B cell (primary cell): Measurements from ENCODE around the gene GPR61. TPM values are rescaled to one million over a fixed set of nuclear protein-coding genes. Genes with fewer than 3 reads are reported as not detected.

Source experiments
- ATAC-seq: fragments of 200-7000 bp; cut with Tn5 transposase; one replicate; pipeline ENCODE4 v1.10.0; 2021; ENCODE audit warnings: low read depth, mild to moderate bottlenecking, moderate number of reproducible peaks, moderate library complexity
- CTCF ChIA-PET: fragments of 350-600 bp; sonication (Branson Sonifier 250); formaldehyde crosslinking; loops from one replicate; lab custom pipeline; 2021; ENCODE audit warnings: antibody characterized with exemption, inconsistent platforms; lab: Charles Lee
- POLR2A ChIA-PET: fragments of 350-600 bp; sonication (Branson Sonifier 250); formaldehyde crosslinking; loops from one replicate; lab custom pipeline; 2021; ENCODE audit warnings: antibody characterized with exemption; lab: Charles Lee
- DNase-seq: peaks from one replicate; pipeline ENCODE4 v3.0.0; 2013
- H2AFZ ChIP-seq: 2 replicates; pipeline ENCODE4 v1.6.1; 2012; ENCODE audit warnings: mild to moderate bottlenecking, low read depth, low read length; ENCODE audit not compliant: insufficient read depth, poor library complexity, severe bottlenecking
- H3K27ac ChIP-seq, 2 donors: 1 replicate in 1 of 2; 2 replicates in 1 of 2; pipeline ENCODE4 v1.5.1; 2012 to 2013; ENCODE audit warnings: low read length in 2 of 2, mild to moderate bottlenecking in 2 of 2, moderate library complexity in 1 of 2
- H3K27me3 ChIP-seq, 4 experiments: fragments of 200-600 bp in 1 of 4; sonication (generic) in 1 of 4; replicated peaks in 1 of 4; 1 replicate in 2 of 4; 2 replicates in 2 of 4; pipeline versions ENCODE4 v1.6.1 to v1.7.0; 2013 to 2016; ENCODE audit warnings: low read length in 3 of 4, mild to moderate bottlenecking in 2 of 4, mixed read lengths in 1 of 4, moderate library complexity in 1 of 4; ENCODE audit not compliant: insufficient read depth in 4 of 4, control insufficient read depth in 3 of 4; ENCODE audit errors: control extremely low read depth in 1 of 4
- H3K36me3 ChIP-seq, 2 experiments: replicated peaks in 1 of 2; 1 replicate in 1 of 2; 2 replicates in 1 of 2; pipeline versions ENCODE4 v1.6.1 to v1.7.1; 2013; ENCODE audit warnings: low read length in 1 of 2; ENCODE audit not compliant: insufficient read depth in 2 of 2, control insufficient read depth in 1 of 2; ENCODE audit errors: control extremely low read depth in 1 of 2, extremely low read depth in 1 of 2
- H3K4me1 ChIP-seq, 2 donors: fragments of 200-600 bp in 1 of 2; sonication (generic) in 1 of 2; 1 replicate in 1 of 2; 2 replicates in 1 of 2; pipeline versions ENCODE4 v1.5.1 to v1.6.1; 2013 to 2017; ENCODE audit warnings: low read length in 2 of 2; ENCODE audit not compliant: control insufficient read depth in 2 of 2, insufficient read depth in 2 of 2
- H3K4me2 ChIP-seq: replicated peaks from 2 replicates; pipeline ENCODE3; 2012; ENCODE audit warnings: mild to moderate bottlenecking, low read depth, low read length; ENCODE audit not compliant: poor library complexity, severe bottlenecking
- H3K4me3 ChIP-seq, 5 experiments: fragments of 200-600 bp in 1 of 5; sonication (generic) in 1 of 5; 1 replicate in 3 of 5; 2 replicates in 2 of 5; pipeline versions ENCODE4 v1.5.1 to v1.7.0; 2011 to 2016; ENCODE audit warnings: low read length in 4 of 5, mild to moderate bottlenecking in 4 of 5, low read depth in 2 of 5, control low read depth in 1 of 5, moderate library complexity in 1 of 5; ENCODE audit not compliant: insufficient read depth in 1 of 5; ENCODE audit errors: control extremely low read depth in 1 of 5, extremely low read depth in 1 of 5
- H3K79me2 ChIP-seq: fragments of 200-600 bp; sonication (generic); one replicate; pipeline ENCODE4 v1.6.0; 2016; ENCODE audit warnings: low read length; ENCODE audit not compliant: control insufficient read depth, insufficient read depth
- H3K9ac ChIP-seq: fragments of 200-600 bp; sonication (generic); 2 replicates; pipeline ENCODE4 v1.6.1; 2017; ENCODE audit warnings: mild to moderate bottlenecking, low read length, moderate library complexity
- H3K9me3 ChIP-seq, 3 donors: one replicate each; pipeline versions ENCODE4 v1.6.1 to v1.7.1; 2013; ENCODE audit warnings: low read length in 2 of 3; ENCODE audit not compliant: control insufficient read depth in 2 of 3, insufficient read depth in 1 of 3; ENCODE audit errors: control extremely low read depth in 1 of 3
- H4K20me1 ChIP-seq: 2 replicates; pipeline ENCODE4 v1.6.0; 2012; ENCODE audit warnings: mild to moderate bottlenecking, low read length; ENCODE audit not compliant: insufficient read depth, control insufficient read depth, poor library complexity, severe bottlenecking
- H3K27ac Mint-ChIP-seq: one replicate; pipeline ENCODE4 v1.8.0; 2021; ENCODE audit warnings: mixed read lengths
- H3K27me3 Mint-ChIP-seq: one replicate; pipeline ENCODE4 v1.8.0; 2021; ENCODE audit warnings: mixed read lengths
- H3K4me1 Mint-ChIP-seq: one replicate; pipeline ENCODE4 v1.8.0; 2021; ENCODE audit warnings: mixed read lengths
- H3K4me3 Mint-ChIP-seq: one replicate; pipeline ENCODE4 v1.8.0; 2021; ENCODE audit warnings: mixed read lengths
- H3K9me3 Mint-ChIP-seq: one replicate; pipeline ENCODE4 v1.8.0; 2022; ENCODE audit warnings: mixed read lengths; ENCODE audit not compliant: insufficient read depth
- EZH2 ChIP-seq: IDR thresholded peaks from 2 replicates; pipeline ENCODE4 v1.6.1; 2012; ENCODE audit warnings: borderline replicate concordance, low read depth, mild to moderate bottlenecking, moderate library complexity, low read length; ENCODE audit not compliant: insufficient read depth, poor library complexity, severe bottlenecking
- WGBS: methylation state at CpG from one replicate; pipeline ENCODE4 v1.1.5; 2013; ENCODE audit warnings: missing lambda C conversion rate; ENCODE audit not compliant: insufficient coverage; 5-methylcytosine and 5-hydroxymethylcytosine counted together
- intact Hi-C: fragments of 100-400 bp; cut with micrococcal nuclease; formaldehyde crosslinking; loops from one replicate; pipeline ENCODE4 v1.10.0; 2022
- polyA plus RNA-seq: library from polyadenylated mRNA; depleted of rRNA; stranded (reverse); fragments of >200 nt; gene quantifications from 2 replicates; pipeline ENCODE4 v1.2.3, GENCODE V29; 2012
- total RNA-seq, 2 donors: library from RNA; stranded (reverse); fragments of 120-200 nt in 1 of 2; gene quantifications; 1 replicate in 1 of 2; 2 replicates in 1 of 2; pipeline versions ENCODE4 v1.2.3 to v1.2.4, GENCODE V29; 2013 to 2022
- TF ChIP-seq, protein P1 (sequence below): fragments of 200-600 bp; IDR thresholded peaks from one replicate; pipeline ENCODE4 v1.8.0; 2022; ENCODE audit warnings: antibody characterized with exemption, mild to moderate bottlenecking

Gene GPR61
- total and polyA plus RNA-seq, 2 donors (not counting 1 experiment from before 2014, with no cell fraction given), result not detected

DNA sequence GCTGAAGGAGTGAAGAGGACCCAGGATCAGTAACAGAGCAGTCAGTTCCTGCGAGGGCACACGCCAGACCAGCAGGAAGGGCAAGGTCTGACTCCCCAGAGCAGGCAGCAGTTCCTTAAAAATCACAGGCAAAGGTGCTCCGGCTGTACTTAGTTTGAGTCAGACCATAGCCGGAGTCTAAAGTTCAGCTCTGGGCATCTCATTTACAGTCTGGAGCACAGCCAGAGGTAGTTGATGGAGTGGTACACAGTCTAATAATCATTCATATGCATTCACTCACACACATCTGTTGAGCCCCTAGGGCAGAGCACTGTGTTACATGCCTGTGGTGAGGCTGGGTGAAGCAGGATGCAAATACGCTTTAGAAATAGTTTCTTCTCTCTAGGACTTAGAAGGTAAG lies 22.8 kb upstream of the GPR61 start:
- Histone ChIP-seq H3K9ac (no peak overlapping the region), H3K27me3 (peaks cover 0 to 5% (median 0%) of the 10 kb centered on the region in 4 experiments), H4K20me1 (no peaks in the 10 kb centered on the region), H3K79me2 (no peaks in the 10 kb centered on the region), H3K36me3 (no peaks in the 10 kb centered on the region), H3K4me1 (no peaks in the 10 kb centered on the region), H2AFZ (no peak overlapping the region), H3K9me3 (no peaks in the 10 kb centered on the region), H3K4me2 (no peak overlapping the region), H3K27ac (no peak overlapping the region), H3K4me3 (no peak overlapping the region)
- H3K9me3 Mint-ChIP-seq, result no peaks in the 10 kb centered on the region
- no peak for DNase-seq
- peaks cover 22% of the 10 kb centered on the region for H3K27me3 Mint-ChIP-seq
- no peak for ATAC-seq
- H3K4me1 Mint-ChIP-seq, result no peaks in the 10 kb centered on the region
- intact Hi-C loops, result no loop called here
- ChIA-PET CTCF (interaction anchor here (1.5 to 37.9 kb wide), 4 partner anchors 11 to 25 kb away, joined by 5 to 926 read pairs (median 14); partner anchors contain the start of gene GPR61), POLR2A (no interaction called here)
- no peak overlapping the region for H3K27ac Mint-ChIP-seq
- H3K4me3 Mint-ChIP-seq, result no peak overlapping the region
- 81% methylated on average over 3 of the region's 5 CpGs for WGBS
- TF ChIP-seq, protein P1, sequence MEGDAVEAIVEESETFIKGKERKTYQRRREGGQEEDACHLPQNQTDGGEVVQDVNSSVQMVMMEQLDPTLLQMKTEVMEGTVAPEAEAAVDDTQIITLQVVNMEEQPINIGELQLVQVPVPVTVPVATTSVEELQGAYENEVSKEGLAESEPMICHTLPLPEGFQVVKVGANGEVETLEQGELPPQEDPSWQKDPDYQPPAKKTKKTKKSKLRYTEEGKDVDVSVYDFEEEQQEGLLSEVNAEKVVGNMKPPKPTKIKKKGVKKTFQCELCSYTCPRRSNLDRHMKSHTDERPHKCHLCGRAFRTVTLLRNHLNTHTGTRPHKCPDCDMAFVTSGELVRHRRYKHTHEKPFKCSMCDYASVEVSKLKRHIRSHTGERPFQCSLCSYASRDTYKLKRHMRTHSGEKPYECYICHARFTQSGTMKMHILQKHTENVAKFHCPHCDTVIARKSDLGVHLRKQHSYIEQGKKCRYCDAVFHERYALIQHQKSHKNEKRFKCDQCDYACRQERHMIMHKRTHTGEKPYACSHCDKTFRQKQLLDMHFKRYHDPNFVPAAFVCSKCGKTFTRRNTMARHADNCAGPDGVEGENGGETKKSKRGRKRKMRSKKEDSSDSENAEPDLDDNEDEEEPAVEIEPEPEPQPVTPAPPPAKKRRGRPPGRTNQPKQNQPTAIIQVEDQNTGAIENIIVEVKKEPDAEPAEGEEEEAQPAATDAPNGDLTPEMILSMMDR, result no peak
- no peak for TF ChIP-seq EZH2

DNA sequence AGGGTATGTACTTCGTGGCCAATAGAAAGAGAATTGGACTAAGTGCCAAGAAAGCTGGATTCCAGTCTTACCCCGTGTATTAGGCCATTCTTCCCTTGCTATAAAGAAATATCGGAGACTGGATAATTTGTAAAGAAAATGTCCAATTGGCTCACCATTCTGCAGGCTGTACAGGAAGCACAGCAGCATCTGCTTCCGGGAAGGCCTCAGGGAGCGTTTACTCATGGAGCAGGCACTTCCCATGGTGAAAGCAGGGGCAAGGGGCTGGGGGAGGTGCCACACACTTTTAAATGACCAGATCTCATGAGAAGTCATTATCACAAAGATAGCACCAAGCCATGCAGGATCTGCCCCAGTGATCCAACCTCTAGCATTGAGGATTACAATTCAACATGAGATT lies 22.3 kb upstream of the GPR61 start:
- WGBS, result 94% methylated on average over 2 of the region's 5 CpGs
- ChIA-PET CTCF (interaction anchor here (0.5 to 37.9 kb wide), 3 partner anchors 15 to 92 kb away, joined by 3 to 926 read pairs (median 21); partner anchors contain the start of gene GPR61), POLR2A (no interaction called here)
- no peaks in the 10 kb centered on the region for H3K4me1 ChIP-seq
- DNase-seq, result no peak
- H3K4me3 Mint-ChIP-seq, result no peak overlapping the region
- no peak overlapping the region for H3K4me2 ChIP-seq
- H4K20me1 ChIP-seq, result no peaks in the 10 kb centered on the region
- H3K9me3 Mint-ChIP-seq, result no peaks in the 10 kb centered on the region
- H3K27me3 Mint-ChIP-seq, result peaks cover 24% of the 10 kb centered on the region
- no peak for ATAC-seq
- H3K9ac ChIP-seq, result no peak overlapping the region
- intact Hi-C loops, result no loop called here
- no peak overlapping the region for H3K27ac Mint-ChIP-seq
- no peak overlapping the region for H3K27ac ChIP-seq
- H3K9me3 ChIP-seq, result no peaks in the 10 kb centered on the region
- H2AFZ ChIP-seq, result no peak overlapping the region
- peaks cover 0 to 8% (median 0%) of the 10 kb centered on the region in 4 experiments for H3K27me3 ChIP-seq
- TF ChIP-seq, protein P1, result no peak
- no peak for TF ChIP-seq EZH2
- no peaks in the 10 kb centered on the region for H3K36me3 ChIP-seq
- no peaks in the 10 kb centered on the region for H3K4me1 Mint-ChIP-seq
- H3K79me2 ChIP-seq, result no peaks in the 10 kb centered on the region
- H3K4me3 ChIP-seq, result no peak overlapping the region
